Activated naive CD8-positive, alpha-beta T cell treated with anti-CD3 and anti-CD28 coated beads, Interleukin-2, amount 10 ng/mL, durations not matched to agents 7 days and 5 days (primary cell): ENCODE results near the gene SLC31A2. TPM values are rescaled to one million over a fixed set of nuclear protein-coding genes. Genes with fewer than 3 reads are reported as not detected.

Experiments
- ATAC-seq: fragments of 150-1000 bp; cut with Tn5 transposase; one replicate; pipeline ENCODE4 v1.10.0; 2021; ENCODE audit warnings: low read depth, moderate library complexity
- POLR2A ChIA-PET: fragments of 350-600 bp; sonication (Branson Sonifier 250); formaldehyde crosslinking; loops from one replicate; lab custom pipeline; 2021; ENCODE audit warnings: antibody characterized with exemption; lab: Charles Lee
- DNase-seq: peaks from one replicate; pipeline ENCODE4 v3.0.0; 2021
- H3K27ac Mint-ChIP-seq: one replicate; pipeline ENCODE4 v1.8.0; 2022; ENCODE audit warnings: mild to moderate bottlenecking, mixed read lengths
- H3K27me3 Mint-ChIP-seq: one replicate; pipeline ENCODE4 v1.8.0; 2022; ENCODE audit warnings: mild to moderate bottlenecking, moderate library complexity, mixed read lengths
- H3K36me3 Mint-ChIP-seq: one replicate; pipeline ENCODE4 v1.8.0; 2021; ENCODE audit warnings: mild to moderate bottlenecking, mixed read lengths
- H3K4me1 Mint-ChIP-seq: one replicate; pipeline ENCODE4 v1.8.0; 2021; ENCODE audit warnings: mixed read lengths
- H3K4me3 Mint-ChIP-seq: one replicate; pipeline ENCODE4 v1.8.0; 2022; ENCODE audit warnings: mild to moderate bottlenecking, moderate library complexity, mixed read lengths
- H3K9me3 Mint-ChIP-seq: one replicate; pipeline ENCODE4 v1.8.0; 2021; ENCODE audit warnings: mixed read lengths
- total RNA-seq, 2 experiments: library from RNA; stranded (reverse); gene quantifications; one replicate each; pipeline ENCODE4 v1.2.3, GENCODE V29; 2021

Gene SLC31A2
- total RNA-seq, 2 experiments from 2014 or later, result 3.4 to 4.7 TPM

GRCh38 chr9:113181165-113181564 is 30.4 kb downstream of the SLC31A2 start:
- H3K9me3 Mint-ChIP-seq, result no peaks in the 10 kb centered on the region
- H3K4me1 Mint-ChIP-seq, result peaks cover 2% of the 10 kb centered on the region
- no peak overlapping the region for H3K27ac Mint-ChIP-seq
- no peaks in the 10 kb centered on the region for H3K27me3 Mint-ChIP-seq
- POLR2A ChIA-PET, result no interaction called here
- ATAC-seq (no peak), DNase-seq (no peak)
- no peak overlapping the region for H3K4me3 Mint-ChIP-seq
- peaks cover 55% of the 10 kb centered on the region for H3K36me3 Mint-ChIP-seq

GRCh38 chr9:113183956-113184488 is 33.2 kb downstream of the SLC31A2 start:
- Mint-ChIP-seq H3K27me3 (no peaks in the 10 kb centered on the region), H3K36me3 (peaks cover 45% of the 10 kb centered on the region), H3K27ac (no peak overlapping the region), H3K4me3 (no peak overlapping the region), H3K4me1 (peaks cover 9% of the 10 kb centered on the region), H3K9me3 (no peaks in the 10 kb centered on the region)
- DNase-seq, result no peak
- no peak for ATAC-seq
- POLR2A ChIA-PET, result no interaction called here

DNA sequence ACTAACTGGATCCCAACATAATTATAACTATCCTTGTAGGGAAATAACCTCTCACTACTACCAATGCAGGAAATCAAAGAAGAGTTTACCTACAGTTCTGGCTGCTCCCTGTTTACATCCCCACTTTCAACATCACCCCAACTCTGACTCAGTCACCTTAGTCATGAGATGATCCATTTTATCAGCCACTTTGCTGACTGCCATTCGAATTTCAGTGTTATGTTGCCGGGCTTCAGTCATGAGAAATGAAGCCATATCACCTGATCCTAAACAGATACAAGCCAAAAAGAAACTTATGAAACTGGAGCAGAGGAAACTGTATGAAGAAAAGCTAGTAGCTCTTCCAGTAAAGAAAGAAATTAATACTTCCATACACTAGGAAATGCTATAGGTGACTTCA is 33.7 kb downstream of the SLC31A2 start:
- no peak overlapping the region for H3K27ac Mint-ChIP-seq

GRCh38 chr9:113185271-113185670 is 34.5 kb downstream of the SLC31A2 start:
- Mint-ChIP-seq H3K27me3 (no peaks in the 10 kb centered on the region), H3K27ac (no peak overlapping the region), H3K4me3 (no peak overlapping the region), H3K4me1 (peaks cover 9% of the 10 kb centered on the region), H3K36me3 (peaks cover 44% of the 10 kb centered on the region), H3K9me3 (no peaks in the 10 kb centered on the region)
- ATAC-seq (no peak), DNase-seq (no peak)
- POLR2A ChIA-PET, result no interaction called here

More for the DNA sequence above, 33.7 kb downstream of the SLC31A2 start:
- H3K27me3 Mint-ChIP-seq, result no peaks in the 10 kb centered on the region
- DNase-seq (no peak), ATAC-seq (no peak)
- H3K36me3 Mint-ChIP-seq, result peaks cover 43% of the 10 kb centered on the region
- POLR2A ChIA-PET, result interaction anchor here (0.5 kb wide), 1 partner anchor 22 kb away, joined by 3 read pairs; no protein-coding TSS in a partner anchor
- no peak overlapping the region for H3K4me3 Mint-ChIP-seq
- no peaks in the 10 kb centered on the region for H3K9me3 Mint-ChIP-seq
- H3K4me1 Mint-ChIP-seq, result peaks cover 9% of the 10 kb centered on the region

- POLR2A ChIA-PET, result interaction anchor here (1.0 kb wide), 1 partner anchor 34 kb away, joined by 3 read pairs; the partner anchor contains the start of genes FKBP15 and SLC31A1
- ATAC-seq (no peak), DNase-seq (no peak)
- no peaks in the 10 kb centered on the region for H3K27me3 Mint-ChIP-seq
- peaks cover 42% of the 10 kb centered on the region for H3K36me3 Mint-ChIP-seq
- H3K9me3 Mint-ChIP-seq, result no peaks in the 10 kb centered on the region
- H3K4me3 Mint-ChIP-seq, result no peak overlapping the region
- H3K27ac Mint-ChIP-seq, result peak overlapping the region; percentile 24
- H3K4me1 Mint-ChIP-seq, result peaks cover 7% of the 10 kb centered on the region
Measured at GRCh38 chr9:113186137-113186755, 35.4 kb downstream of the SLC31A2 start.

GRCh38 chr9:113187929-113188595 is 37.3 kb downstream of the SLC31A2 start:
- DNase-seq (no peak), ATAC-seq (no peak)
- Mint-ChIP-seq H3K4me1 (peaks cover 7% of the 10 kb centered on the region), H3K4me3 (no peak overlapping the region), H3K27me3 (no peaks in the 10 kb centered on the region), H3K9me3 (no peaks in the 10 kb centered on the region), H3K36me3 (peaks cover 33% of the 10 kb centered on the region), H3K27ac (no peak overlapping the region)
- POLR2A ChIA-PET, result no interaction called here

GRCh38 chr9:113192455-113192854 is 41.6 kb downstream of the SLC31A2 start:
- no peak overlapping the region for H3K4me3 Mint-ChIP-seq
- ATAC-seq (no peak), DNase-seq (no peak)
- H3K27me3 Mint-ChIP-seq, result no peaks in the 10 kb centered on the region
- peaks cover 22% of the 10 kb centered on the region for H3K36me3 Mint-ChIP-seq
- H3K9me3 Mint-ChIP-seq, result no peaks in the 10 kb centered on the region
- peaks cover 7% of the 10 kb centered on the region for H3K4me1 Mint-ChIP-seq
- POLR2A ChIA-PET, result no interaction called here
- no peak overlapping the region for H3K27ac Mint-ChIP-seq

DNA sequence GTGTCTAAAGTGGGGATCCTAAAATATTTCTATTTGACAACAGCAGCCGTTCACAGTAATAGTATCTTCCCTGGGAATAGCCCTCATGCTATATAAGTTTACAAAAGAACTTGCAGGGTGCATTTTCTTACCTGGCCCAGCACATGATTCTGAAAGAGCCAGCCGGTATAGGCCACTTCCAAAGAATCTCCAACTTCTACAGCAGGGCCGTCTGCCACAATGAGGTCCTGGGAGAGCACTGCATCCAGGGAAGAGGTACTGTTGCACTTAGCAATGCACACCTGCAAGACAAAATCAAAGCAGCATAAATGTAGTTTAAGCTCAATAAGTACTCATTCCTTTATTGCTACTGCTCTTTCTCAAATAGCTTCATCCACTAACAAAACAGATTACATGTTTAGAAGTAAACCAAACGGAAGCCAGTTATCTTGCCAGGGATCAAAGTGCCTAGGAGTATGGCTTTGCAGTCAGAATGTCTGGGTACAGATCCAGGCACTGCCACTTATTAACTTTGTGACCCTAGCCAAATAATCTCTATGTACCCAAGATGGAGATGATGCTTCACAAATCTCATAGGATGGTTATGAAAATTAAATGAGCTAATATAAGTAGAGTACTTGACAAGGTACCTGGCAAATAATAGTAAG is 49.0 kb downstream of the SLC31A2 start:
- H3K36me3 Mint-ChIP-seq, result peaks cover 32% of the 10 kb centered on the region
- no peaks in the 10 kb centered on the region for H3K4me1 Mint-ChIP-seq
- H3K27me3 Mint-ChIP-seq, result no peaks in the 10 kb centered on the region
- H3K27ac Mint-ChIP-seq, result no peak overlapping the region
- no peak overlapping the region for H3K4me3 Mint-ChIP-seq
- ATAC-seq (no peak), DNase-seq (no peak)
- POLR2A ChIA-PET, result interaction anchor here (1.0 kb wide), 1 partner anchor 20 kb away, joined by 6 read pairs; no protein-coding TSS in a partner anchor
- H3K9me3 Mint-ChIP-seq, result no peaks in the 10 kb centered on the region

GRCh38 chr9:113205432-113205831 is 54.6 kb downstream of the SLC31A2 start:
- no peak for DNase-seq
- H3K36me3 Mint-ChIP-seq, result peaks cover 28% of the 10 kb centered on the region
- no peak overlapping the region for H3K4me3 Mint-ChIP-seq
- no peak for ATAC-seq
- no peaks in the 10 kb centered on the region for H3K4me1 Mint-ChIP-seq
- H3K27me3 Mint-ChIP-seq, result no peaks in the 10 kb centered on the region
- H3K9me3 Mint-ChIP-seq, result no peaks in the 10 kb centered on the region
- POLR2A ChIA-PET, result no interaction called here
- no peak overlapping the region for H3K27ac Mint-ChIP-seq

DNA sequence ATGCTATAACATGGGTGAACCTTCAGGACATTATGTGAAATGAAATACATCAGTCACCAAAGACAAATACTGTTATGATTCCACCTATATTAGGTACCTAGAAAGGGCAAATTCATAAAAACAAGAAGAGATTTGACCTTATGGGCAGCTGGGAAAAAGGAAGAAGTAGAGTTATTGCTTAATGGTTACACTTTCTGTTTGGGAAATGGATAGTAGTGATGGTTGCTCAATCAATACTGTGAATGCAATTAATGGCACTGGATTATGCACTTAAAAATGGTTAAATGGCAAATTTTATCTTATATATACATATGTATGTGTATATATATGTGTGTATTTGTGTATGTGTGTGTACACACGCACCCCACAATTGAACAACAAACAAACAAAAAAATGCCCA is 55.1 kb downstream of the SLC31A2 start:
- POLR2A ChIA-PET, result interaction anchor here (0.6 to 0.7 kb wide), 2 partner anchors 21 to 27 kb away, joined by 3 to 5 read pairs; no protein-coding TSS in a partner anchor
- no peak overlapping the region for H3K27ac Mint-ChIP-seq
- no peak overlapping the region for H3K4me3 Mint-ChIP-seq
- DNase-seq (no peak), ATAC-seq (no peak)
- H3K27me3 Mint-ChIP-seq, result no peaks in the 10 kb centered on the region
- H3K4me1 Mint-ChIP-seq, result no peaks in the 10 kb centered on the region
- no peaks in the 10 kb centered on the region for H3K9me3 Mint-ChIP-seq
- peaks cover 32% of the 10 kb centered on the region for H3K36me3 Mint-ChIP-seq

GRCh38 chr9:113210815-113211214 is 60.0 kb downstream of the SLC31A2 start:
- POLR2A ChIA-PET, result no interaction called here
- Mint-ChIP-seq H3K27me3 (no peaks in the 10 kb centered on the region), H3K36me3 (peaks cover 32% of the 10 kb centered on the region), H3K27ac (no peak overlapping the region), H3K4me3 (no peak overlapping the region), H3K4me1 (peaks cover 4% of the 10 kb centered on the region), H3K9me3 (no peaks in the 10 kb centered on the region)
- ATAC-seq (no peak), DNase-seq (no peak)
